ENCODE data around the gene TAF6. TPM values are rescaled to one million over a fixed set of nuclear protein-coding genes. Genes with fewer than 3 reads are reported as not detected.

TAF6 gene
- total RNA-seq, 1 experiment from 2014 or later, result 50.5 TPM

DNA sequence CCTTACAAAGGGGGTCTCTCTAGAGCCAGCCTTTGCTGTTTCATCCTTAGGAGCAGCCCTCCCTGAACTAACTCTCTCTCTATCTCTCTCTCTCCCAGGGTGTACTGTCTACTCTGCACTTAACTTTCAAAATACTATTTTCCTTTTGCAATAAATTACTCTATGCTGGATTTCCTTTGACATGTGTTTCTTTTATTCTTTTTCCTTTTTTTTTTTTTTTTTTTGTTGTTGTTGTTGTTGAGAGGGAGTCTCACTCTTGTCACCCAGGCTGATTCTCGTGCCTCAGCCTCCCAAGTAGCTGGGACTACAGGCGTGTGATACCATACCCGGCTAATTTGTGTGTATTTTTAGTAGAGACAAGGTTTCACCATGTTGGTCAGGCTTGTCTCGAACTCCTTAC is 36.2 kb downstream of the TAF6 start:
- Mint-ChIP-seq H3K27me3 (ENCODE audit: unreplicated experiment) (no peaks in the 10 kb centered on the region), H3K9me3 (ENCODE audit: low read depth, unreplicated experiment) (no peaks in the 10 kb centered on the region), H3K36me3 (ENCODE audit: insufficient read depth, unreplicated experiment) (peaks cover 41% of the 10 kb centered on the region), H3K4me1 (ENCODE audit: low read depth, unreplicated experiment) (peaks cover 11% of the 10 kb centered on the region), H3K27ac (ENCODE audit: unreplicated experiment) (peak overlapping the region; percentile 64), H3K4me3 (ENCODE audit: low read depth, unreplicated experiment) (peak overlapping the region; percentile 80)
- DNase-seq, result no peak
- intact Hi-C loops (cut with micrococcal nuclease; ENCODE audit: unreplicated experiment), result no loop called here
- no TSS peak for BruUV-seq (replicated peaks)
- TF ChIP-seq, protein P1, sequence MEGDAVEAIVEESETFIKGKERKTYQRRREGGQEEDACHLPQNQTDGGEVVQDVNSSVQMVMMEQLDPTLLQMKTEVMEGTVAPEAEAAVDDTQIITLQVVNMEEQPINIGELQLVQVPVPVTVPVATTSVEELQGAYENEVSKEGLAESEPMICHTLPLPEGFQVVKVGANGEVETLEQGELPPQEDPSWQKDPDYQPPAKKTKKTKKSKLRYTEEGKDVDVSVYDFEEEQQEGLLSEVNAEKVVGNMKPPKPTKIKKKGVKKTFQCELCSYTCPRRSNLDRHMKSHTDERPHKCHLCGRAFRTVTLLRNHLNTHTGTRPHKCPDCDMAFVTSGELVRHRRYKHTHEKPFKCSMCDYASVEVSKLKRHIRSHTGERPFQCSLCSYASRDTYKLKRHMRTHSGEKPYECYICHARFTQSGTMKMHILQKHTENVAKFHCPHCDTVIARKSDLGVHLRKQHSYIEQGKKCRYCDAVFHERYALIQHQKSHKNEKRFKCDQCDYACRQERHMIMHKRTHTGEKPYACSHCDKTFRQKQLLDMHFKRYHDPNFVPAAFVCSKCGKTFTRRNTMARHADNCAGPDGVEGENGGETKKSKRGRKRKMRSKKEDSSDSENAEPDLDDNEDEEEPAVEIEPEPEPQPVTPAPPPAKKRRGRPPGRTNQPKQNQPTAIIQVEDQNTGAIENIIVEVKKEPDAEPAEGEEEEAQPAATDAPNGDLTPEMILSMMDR (IDR thresholded peaks at IDR 0.05; ENCODE audit: unreplicated experiment), result no peak
- CTCF ChIA-PET, result interaction anchor here (0.7 to 1.2 kb wide), 4 partner anchors 31 to 103 kb away, joined by 3 to 11 read pairs (median 3); no protein-coding TSS in a partner anchor

DNA sequence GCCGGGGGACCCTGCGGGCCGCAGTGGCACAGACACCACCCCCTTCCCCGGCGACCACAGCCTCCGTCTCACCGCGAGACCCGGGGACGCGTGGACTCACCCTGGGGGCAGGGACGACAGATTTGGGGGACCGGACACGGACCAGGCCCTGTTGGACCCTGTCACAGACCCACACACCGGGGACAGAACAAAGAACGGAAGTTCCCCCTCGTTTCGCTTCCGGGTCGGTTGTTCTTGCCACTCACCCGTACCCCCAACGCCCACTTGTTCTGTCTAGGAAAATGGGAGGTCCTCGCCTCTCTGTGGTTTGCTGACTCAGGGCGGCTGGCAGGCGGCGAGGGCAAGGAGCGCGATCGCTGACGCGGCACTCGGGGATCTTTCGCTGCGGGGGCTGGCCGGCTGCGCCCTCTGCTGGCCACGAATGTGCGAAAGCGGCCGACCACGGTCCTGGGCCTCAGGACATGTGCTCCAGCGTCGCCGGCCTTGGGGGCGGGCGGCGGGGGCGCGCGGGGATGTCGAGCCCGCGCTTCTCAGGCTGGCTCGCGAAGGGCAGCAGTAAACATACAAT is 37.5 kb downstream of the TAF6 start, which contains the start of gene ZNF3:
ZNF3 (minus strand) TSS at position 189 of the 568 bp plus-strand sequence. CDS start 4,366 bp downstream, outside the sequence.
- Mint-ChIP-seq H3K27me3 (ENCODE audit: unreplicated experiment) (no peaks in the 10 kb centered on the region), H3K36me3 (ENCODE audit: insufficient read depth, unreplicated experiment) (peaks cover 50% of the 10 kb centered on the region), H3K27ac (ENCODE audit: unreplicated experiment) (peak within 1 kb of the TSS; percentile 85), H3K4me3 (ENCODE audit: low read depth, unreplicated experiment) (peak within 1 kb of the TSS; percentile 80), H3K4me1 (ENCODE audit: low read depth, unreplicated experiment) (peaks cover 11% of the 10 kb centered on the region), H3K9me3 (ENCODE audit: low read depth, unreplicated experiment) (no peaks in the 10 kb centered on the region)
- TF ChIP-seq, protein P1 (IDR thresholded peaks at IDR 0.05; ENCODE audit: unreplicated experiment), result peak; percentile 69
- CTCF ChIA-PET, result interaction anchor here (1.2 kb wide), 1 partner anchor 88 kb away, joined by 11 read pairs; no protein-coding TSS in a partner anchor
- intact Hi-C loops (cut with micrococcal nuclease; ENCODE audit: unreplicated experiment), result no loop called here
- DNase-seq, result peak; percentile 95
- BruUV-seq (replicated peaks), result no TSS peak

DNA sequence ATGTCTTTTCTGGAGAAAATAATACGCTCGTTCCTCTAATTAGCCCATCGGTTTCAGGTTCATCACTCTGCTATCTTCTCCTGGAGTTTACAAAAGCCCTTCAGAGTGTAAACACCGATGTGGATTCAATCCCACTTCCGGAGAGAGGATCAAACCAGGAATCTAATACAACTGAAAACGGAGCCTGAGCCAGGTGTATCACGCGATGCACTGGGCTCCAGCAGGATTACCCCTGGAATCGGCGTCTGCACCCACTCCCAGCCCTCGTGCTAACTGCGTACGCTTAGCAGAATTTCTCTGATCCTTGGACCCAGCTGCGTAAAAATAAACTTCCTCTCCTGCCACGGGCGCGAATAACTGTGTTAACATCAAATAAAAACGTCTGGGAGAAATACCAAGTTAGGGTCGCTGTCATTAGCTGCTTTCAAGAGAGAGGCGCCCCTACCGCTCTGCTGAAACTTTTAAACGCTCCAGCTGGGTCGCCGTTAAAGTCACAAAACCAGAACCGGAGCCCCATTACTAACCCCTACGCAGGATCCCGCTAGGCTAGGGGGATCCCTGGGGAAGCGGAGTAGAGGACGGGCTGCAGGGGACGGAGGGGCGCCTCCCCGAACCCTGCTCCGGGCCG is 38.1 kb downstream of the TAF6 start:
- BruUV-seq (replicated peaks), result TSS peak; percentile 59
- Mint-ChIP-seq H3K4me3 (ENCODE audit: low read depth, unreplicated experiment) (peak overlapping the region; percentile 80), H3K27ac (ENCODE audit: unreplicated experiment) (peak overlapping the region; percentile 85), H3K4me1 (ENCODE audit: low read depth, unreplicated experiment) (peaks cover 11% of the 10 kb centered on the region), H3K27me3 (ENCODE audit: unreplicated experiment) (no peaks in the 10 kb centered on the region), H3K9me3 (ENCODE audit: low read depth, unreplicated experiment) (no peaks in the 10 kb centered on the region), H3K36me3 (ENCODE audit: insufficient read depth, unreplicated experiment) (peaks cover 56% of the 10 kb centered on the region)
- DNase-seq, result no peak
- intact Hi-C loops (cut with micrococcal nuclease; ENCODE audit: unreplicated experiment), result no loop called here
- TF ChIP-seq, protein P1 (IDR thresholded peaks at IDR 0.05; ENCODE audit: unreplicated experiment), result no peak
- CTCF ChIA-PET, result no interaction called here

DNA sequence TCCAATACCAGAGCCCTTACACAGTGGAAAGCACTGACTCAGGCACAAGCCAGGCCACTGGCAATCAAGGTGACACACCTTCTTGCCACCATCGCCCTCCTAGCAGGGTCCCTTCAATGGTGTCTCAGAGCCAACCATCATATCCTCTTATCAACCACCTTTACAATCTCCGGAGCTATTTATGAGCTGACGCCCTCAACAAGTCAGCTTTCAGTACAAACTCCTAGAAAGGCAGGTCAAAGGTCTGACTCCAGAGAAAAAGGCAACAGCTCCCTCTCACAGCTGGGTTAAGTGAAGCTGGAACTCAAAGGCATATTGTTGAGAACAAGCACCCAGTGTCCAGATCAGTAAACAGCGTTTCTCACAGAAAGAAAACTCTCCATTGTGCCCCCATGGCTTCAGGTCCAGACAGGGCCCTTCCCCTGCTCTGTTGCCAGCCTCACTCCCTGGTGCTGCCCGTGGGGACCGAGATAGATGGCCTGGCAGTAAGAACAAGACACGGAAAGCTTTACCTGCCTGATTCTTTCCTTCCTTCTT is 40.1 kb downstream of the TAF6 start:
- H3K27ac Mint-ChIP-seq (ENCODE audit: unreplicated experiment), result no peak overlapping the region

More for the DNA sequence above, 40.1 kb downstream of the TAF6 start:
- CTCF ChIA-PET, result interaction anchor here (0.7 kb wide), 1 partner anchor 9 kb away, joined by 3 read pairs; no protein-coding TSS in a partner anchor
- TF ChIP-seq, protein P1 (IDR thresholded peaks at IDR 0.05; ENCODE audit: unreplicated experiment), result no peak
- Mint-ChIP-seq H3K4me3 (ENCODE audit: low read depth, unreplicated experiment) (peak overlapping the region; percentile 20), H3K4me1 (ENCODE audit: low read depth, unreplicated experiment) (peaks cover 11% of the 10 kb centered on the region), H3K9me3 (ENCODE audit: low read depth, unreplicated experiment) (peaks cover 3% of the 10 kb centered on the region), H3K27me3 (ENCODE audit: unreplicated experiment) (no peaks in the 10 kb centered on the region), H3K36me3 (ENCODE audit: insufficient read depth, unreplicated experiment) (peaks cover 75% of the 10 kb centered on the region)
- intact Hi-C loops (cut with micrococcal nuclease; ENCODE audit: unreplicated experiment), result no loop called here
- DNase-seq, result no peak
- no TSS peak for BruUV-seq (replicated peaks)
